ENCODE measurements around the gene DAB2IP.

DNA sequence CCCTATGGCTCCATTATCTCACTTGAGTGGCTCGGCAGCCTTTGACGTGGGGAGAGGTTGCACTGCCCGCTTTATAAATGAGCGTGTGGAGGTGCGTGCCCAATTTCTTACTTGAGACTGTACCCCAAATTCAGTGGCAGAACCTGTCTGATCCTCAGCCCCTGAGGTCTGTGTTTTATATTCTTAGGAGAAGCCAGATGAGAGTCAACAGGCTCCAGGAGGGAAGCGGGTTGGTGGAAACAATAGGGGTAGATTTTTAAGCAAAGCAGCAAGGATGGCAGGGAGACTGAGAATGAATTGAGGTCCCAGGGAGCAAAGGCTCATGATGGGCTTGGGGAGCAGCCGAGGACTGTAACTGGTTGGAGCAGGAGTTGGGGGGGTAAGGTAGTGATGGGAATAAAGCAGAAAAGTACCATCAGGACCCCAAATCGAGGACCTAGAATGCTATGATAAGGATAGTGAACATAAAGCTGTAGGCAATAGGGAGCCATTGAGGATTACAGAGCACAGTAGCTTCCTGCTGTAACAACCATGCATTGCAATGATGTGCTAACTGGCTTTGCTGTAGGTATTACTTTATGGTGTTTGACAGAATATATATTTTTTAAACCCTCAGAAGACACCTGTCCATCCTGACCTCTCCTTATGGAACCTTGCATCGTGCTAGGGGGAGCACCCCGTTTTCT, 43.1 kb upstream of the DAB2IP start:
- TF ChIP-seq, protein P1, sequence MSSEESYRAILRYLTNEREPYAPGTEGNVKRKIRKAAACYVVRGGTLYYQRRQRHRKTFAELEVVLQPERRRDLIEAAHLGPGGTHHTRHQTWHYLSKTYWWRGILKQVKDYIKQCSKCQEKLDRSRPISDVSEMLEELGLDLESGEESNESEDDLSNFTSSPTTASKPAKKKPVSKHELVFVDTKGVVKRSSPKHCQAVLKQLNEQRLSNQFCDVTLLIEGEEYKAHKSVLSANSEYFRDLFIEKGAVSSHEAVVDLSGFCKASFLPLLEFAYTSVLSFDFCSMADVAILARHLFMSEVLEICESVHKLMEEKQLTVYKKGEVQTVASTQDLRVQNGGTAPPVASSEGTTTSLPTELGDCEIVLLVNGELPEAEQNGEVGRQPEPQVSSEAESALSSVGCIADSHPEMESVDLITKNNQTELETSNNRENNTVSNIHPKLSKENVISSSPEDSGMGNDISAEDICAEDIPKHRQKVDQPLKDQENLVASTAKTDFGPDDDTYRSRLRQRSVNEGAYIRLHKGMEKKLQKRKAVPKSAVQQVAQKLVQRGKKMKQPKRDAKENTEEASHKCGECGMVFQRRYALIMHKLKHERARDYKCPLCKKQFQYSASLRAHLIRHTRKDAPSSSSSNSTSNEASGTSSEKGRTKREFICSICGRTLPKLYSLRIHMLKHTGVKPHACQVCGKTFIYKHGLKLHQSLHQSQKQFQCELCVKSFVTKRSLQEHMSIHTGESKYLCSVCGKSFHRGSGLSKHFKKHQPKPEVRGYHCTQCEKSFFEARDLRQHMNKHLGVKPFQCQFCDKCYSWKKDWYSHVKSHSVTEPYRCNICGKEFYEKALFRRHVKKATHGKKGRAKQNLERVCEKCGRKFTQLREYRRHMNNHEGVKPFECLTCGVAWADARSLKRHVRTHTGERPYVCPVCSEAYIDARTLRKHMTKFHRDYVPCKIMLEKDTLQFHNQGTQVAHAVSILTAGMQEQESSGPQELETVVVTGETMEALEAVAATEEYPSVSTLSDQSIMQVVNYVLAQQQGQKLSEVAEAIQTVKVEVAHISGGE (tag by site-specific recombination; conservative IDR thresholded peaks at IDR 0.05; ENCODE audit: low read depth) = no peak
- TF ChIP-seq ZBTB20 (tag by site-specific recombination; IDR thresholded peaks at IDR 0.05) (no peak), ZBTB7A (tag by site-specific recombination; IDR thresholded peaks at IDR 0.05; ENCODE audit: low read depth) (no peak), ZBTB21 (tag by site-specific recombination; IDR thresholded peaks at IDR 0.05) (no peak), ZFP3 (tag by site-specific recombination; IDR thresholded peaks at IDR 0.05; ENCODE audit: low read depth) (no peak), SP2 (tag by site-specific recombination; IDR thresholded peaks at IDR 0.05) (no peak)
- TF ChIP-seq, protein P2, sequence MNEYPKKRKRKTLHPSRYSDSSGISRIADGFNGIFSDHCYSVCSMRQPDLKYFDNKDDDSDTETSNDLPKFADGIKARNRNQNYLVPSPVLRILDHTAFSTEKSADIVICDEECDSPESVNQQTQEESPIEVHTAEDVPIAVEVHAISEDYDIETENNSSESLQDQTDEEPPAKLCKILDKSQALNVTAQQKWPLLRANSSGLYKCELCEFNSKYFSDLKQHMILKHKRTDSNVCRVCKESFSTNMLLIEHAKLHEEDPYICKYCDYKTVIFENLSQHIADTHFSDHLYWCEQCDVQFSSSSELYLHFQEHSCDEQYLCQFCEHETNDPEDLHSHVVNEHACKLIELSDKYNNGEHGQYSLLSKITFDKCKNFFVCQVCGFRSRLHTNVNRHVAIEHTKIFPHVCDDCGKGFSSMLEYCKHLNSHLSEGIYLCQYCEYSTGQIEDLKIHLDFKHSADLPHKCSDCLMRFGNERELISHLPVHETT (tag by site-specific recombination; IDR thresholded peaks at IDR 0.05) = no peak
